Measurements from ENCODE around the gene RAD52. TPM values are rescaled to one million over a fixed set of nuclear protein-coding genes. Genes with fewer than 3 reads are reported as not detected.

RAD52 gene
- total RNA-seq, 1 experiment from 2014 or later: 15.3 TPM

DNA sequence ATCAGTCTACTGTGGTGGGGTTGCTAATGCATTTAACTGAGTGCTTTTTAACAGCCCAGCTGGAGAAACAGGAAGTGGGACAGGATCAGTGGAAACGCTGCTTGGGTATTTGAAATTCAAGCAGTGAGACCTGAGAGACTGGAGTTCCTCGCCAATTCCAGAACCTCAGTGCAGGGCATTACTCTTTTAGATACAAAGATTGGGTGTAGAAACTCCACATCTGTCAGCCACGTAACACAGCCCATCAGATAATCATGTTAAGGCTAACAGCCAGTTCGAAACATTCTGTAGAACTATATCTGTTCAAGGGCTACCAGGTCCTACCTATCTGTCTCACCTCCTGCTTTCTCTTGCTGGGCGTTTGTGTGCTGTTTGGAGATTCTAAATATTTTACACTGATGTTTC, 45.5 kb downstream of the RAD52 start:
- Histone ChIP-seq H3K79me2 (ENCODE audit: insufficient read depth, low read length) (no peaks in the 10 kb centered on the region), H4K8ac (replicated peaks; ENCODE audit: insufficient read length, low read depth, low read length) (no peak overlapping the region), H3K14ac (ENCODE audit: insufficient read depth, low read length) (no peak overlapping the region), H3K27ac (ENCODE audit: insufficient read length, low read depth, low read length) (no peak overlapping the region), H3T11ph (ENCODE audit: low read length) (no peak overlapping the region), H3K27me3 (ENCODE audit: insufficient read depth, low read length) (no peaks in the 10 kb centered on the region; the same call in 1 of the 2 replicates), H2BK12ac (ENCODE audit: insufficient read length, low read depth, low read length) (no peak overlapping the region), H3K18ac (ENCODE audit: insufficient read length, low read depth, low read length) (no peak overlapping the region), H3K4me1 (ENCODE audit: insufficient read depth, low read length) (no peaks in the 10 kb centered on the region), H3K23me2 (ENCODE audit: insufficient read length, low read depth, low read length, poor library complexity, severe bottlenecking) (no peaks in the 10 kb centered on the region), H2AK5ac (ENCODE audit: insufficient read length, low read length) (no peak overlapping the region), H4K91ac (ENCODE audit: insufficient read length, low read depth, low read length) (no peak overlapping the region), H3K23ac (ENCODE audit: insufficient read length, low read depth, low read length) (no peak overlapping the region), H2AFZ (ENCODE audit: low read length) (no peak overlapping the region), H3K56ac (ENCODE audit: insufficient read length, low read depth, low read length) (no peak overlapping the region), H3K4me2 (ENCODE audit: insufficient read depth, insufficient read length, low read length) (no peak overlapping the region), H2BK20ac (ENCODE audit: low read depth, low read length, poor library complexity, severe bottlenecking) (no peak overlapping the region), H3K9me3 (ENCODE audit: control insufficient read depth, low read depth, low read length) (no peaks in the 10 kb centered on the region), H2BK5ac (ENCODE audit: insufficient read length, low read length) (no peak overlapping the region), H3K4ac (ENCODE audit: low read depth, low read length) (no peak overlapping the region), H2BK120ac (ENCODE audit: low read depth, low read length, poor library complexity, severe bottlenecking) (no peak overlapping the region), H2BK15ac (ENCODE audit: low read depth, low read length) (no peak overlapping the region), H4K20me1 (ENCODE audit: control insufficient read depth, insufficient read depth, insufficient read length) (no peaks in the 10 kb centered on the region), H3K9ac (ENCODE audit: extremely low read depth, insufficient read length, low read length) (no peak overlapping the region), H3K79me1 (ENCODE audit: insufficient read depth, low read depth, low read length, poor library complexity, severe bottlenecking) (no peaks in the 10 kb centered on the region), H4K5ac (ENCODE audit: insufficient read length, low read depth, low read length) (no peak overlapping the region)
- Mint-ChIP-seq H3K27ac (peak overlapping the region in 2 of 3 experiments; percentile 9 to 27; a peak in 2 of 7 replicates), H3K9me3 (no peaks in the 10 kb centered on the region), H3K4me3 (no peak overlapping the region), H3K4me1 (peaks cover 0 to 10% of the 10 kb centered on the region in 2 experiments; a peak in 2 of 4 replicates), H3K27me3 (ENCODE audit: low read depth) (no peaks in the 10 kb centered on the region), H3K36me3 (ENCODE audit: insufficient read depth in 1 of 3, low read depth in 3 of 3) (peaks cover 33 to 84% (median 65%) of the 10 kb centered on the region in 3 experiments; a peak in 6 of 7 replicates)
- TF ChIP-seq, protein P1, sequence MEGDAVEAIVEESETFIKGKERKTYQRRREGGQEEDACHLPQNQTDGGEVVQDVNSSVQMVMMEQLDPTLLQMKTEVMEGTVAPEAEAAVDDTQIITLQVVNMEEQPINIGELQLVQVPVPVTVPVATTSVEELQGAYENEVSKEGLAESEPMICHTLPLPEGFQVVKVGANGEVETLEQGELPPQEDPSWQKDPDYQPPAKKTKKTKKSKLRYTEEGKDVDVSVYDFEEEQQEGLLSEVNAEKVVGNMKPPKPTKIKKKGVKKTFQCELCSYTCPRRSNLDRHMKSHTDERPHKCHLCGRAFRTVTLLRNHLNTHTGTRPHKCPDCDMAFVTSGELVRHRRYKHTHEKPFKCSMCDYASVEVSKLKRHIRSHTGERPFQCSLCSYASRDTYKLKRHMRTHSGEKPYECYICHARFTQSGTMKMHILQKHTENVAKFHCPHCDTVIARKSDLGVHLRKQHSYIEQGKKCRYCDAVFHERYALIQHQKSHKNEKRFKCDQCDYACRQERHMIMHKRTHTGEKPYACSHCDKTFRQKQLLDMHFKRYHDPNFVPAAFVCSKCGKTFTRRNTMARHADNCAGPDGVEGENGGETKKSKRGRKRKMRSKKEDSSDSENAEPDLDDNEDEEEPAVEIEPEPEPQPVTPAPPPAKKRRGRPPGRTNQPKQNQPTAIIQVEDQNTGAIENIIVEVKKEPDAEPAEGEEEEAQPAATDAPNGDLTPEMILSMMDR (conservative IDR thresholded peaks at IDR 0.05): no peak
- no CpG with 5 or more reads among the region's 5 CpGs for WGBS (ENCODE audit: extremely low coverage, insufficient read length, low lambda C conversion rate)
- no peak for DNase-seq
